T-helper 1 cell treated with Interleukin-12 subunit alpha and Interleukin-12 subunit beta and Interleukin-4 antibody, amounts not matched to agents 30 μg/mL and 1 μg/mL, for 36 hours (primary cell): ENCODE data around the gene CDK5RAP3.

ENCODE experiments used
- H3K27ac Mint-ChIP-seq: one replicate; pipeline ENCODE4 v1.8.0; 2021; ENCODE audit warnings: mild to moderate bottlenecking, mixed read lengths
- H3K27me3 Mint-ChIP-seq: one replicate; pipeline ENCODE4 v1.8.0; 2021; ENCODE audit warnings: low read depth, mixed read lengths
- H3K36me3 Mint-ChIP-seq: one replicate; pipeline ENCODE4 v1.8.0; 2021; ENCODE audit warnings: low read depth, mixed read lengths
- H3K4me1 Mint-ChIP-seq: one replicate; pipeline ENCODE4 v1.8.0; 2021; ENCODE audit warnings: low read depth, mixed read lengths
- H3K4me3 Mint-ChIP-seq: one replicate; pipeline ENCODE4 v1.8.0; 2021; ENCODE audit warnings: mild to moderate bottlenecking, moderate library complexity, mixed read lengths
- H3K9me3 Mint-ChIP-seq: one replicate; pipeline ENCODE4 v1.8.0; 2021; ENCODE audit warnings: mixed read lengths

The CDK5RAP3 gene

GRCh38 chr17:48025904-48026501 lies 55.1 kb downstream of the CDK5RAP3 start:
- Mint-ChIP-seq H3K4me1 (peaks cover 22% of the 10 kb centered on the region), H3K27me3 (peaks cover 33% of the 10 kb centered on the region), H3K36me3 (no peaks in the 10 kb centered on the region), H3K27ac (no peak overlapping the region), H3K4me3 (peak overlapping the region; percentile 83), H3K9me3 (no peaks in the 10 kb centered on the region)

GRCh38 chr17:48026502-48027321 lies 55.8 kb downstream of the CDK5RAP3 start:
- Mint-ChIP-seq H3K9me3 (no peaks in the 10 kb centered on the region), H3K4me1 (peaks cover 22% of the 10 kb centered on the region), H3K4me3 (no peak overlapping the region), H3K27me3 (peaks cover 35% of the 10 kb centered on the region), H3K36me3 (no peaks in the 10 kb centered on the region), H3K27ac (no peak overlapping the region)

DNA sequence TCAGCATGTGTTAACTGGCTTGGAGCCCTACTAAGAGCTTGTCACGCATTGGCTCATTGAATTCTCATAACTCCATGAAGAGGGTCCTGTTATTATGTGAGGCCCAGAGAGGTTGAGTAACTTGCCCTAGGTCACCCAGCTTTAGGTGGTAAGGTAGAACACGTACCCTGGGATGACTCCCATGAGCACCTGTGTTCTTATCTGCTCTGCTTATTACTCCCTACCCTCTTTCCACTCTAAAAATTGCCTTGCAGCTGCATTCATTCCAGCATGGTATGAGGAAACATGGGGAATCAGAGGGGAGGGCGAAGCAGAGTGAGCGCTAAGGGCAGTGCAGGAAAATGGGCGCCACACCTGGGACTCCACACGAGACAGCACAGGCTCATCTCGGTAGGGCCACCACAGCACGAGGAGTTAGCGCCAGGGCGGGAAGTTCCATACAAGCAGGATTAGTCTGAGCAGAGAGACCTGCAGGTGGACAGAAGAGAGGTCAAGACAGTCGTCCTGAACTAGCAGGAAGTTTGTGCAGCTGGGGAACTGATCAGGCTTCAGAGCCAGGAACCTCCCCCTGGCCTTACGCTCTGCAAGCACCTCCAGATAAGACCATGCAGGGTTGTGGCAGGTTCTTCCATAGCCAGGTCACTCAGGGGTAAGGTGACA lies 56.5 kb downstream of the CDK5RAP3 start:
- Mint-ChIP-seq H3K36me3 (no peaks in the 10 kb centered on the region), H3K27ac (no peak overlapping the region), H3K9me3 (no peaks in the 10 kb centered on the region), H3K27me3 (peaks cover 38% of the 10 kb centered on the region), H3K4me1 (peaks cover 22% of the 10 kb centered on the region), H3K4me3 (no peak overlapping the region)

DNA sequence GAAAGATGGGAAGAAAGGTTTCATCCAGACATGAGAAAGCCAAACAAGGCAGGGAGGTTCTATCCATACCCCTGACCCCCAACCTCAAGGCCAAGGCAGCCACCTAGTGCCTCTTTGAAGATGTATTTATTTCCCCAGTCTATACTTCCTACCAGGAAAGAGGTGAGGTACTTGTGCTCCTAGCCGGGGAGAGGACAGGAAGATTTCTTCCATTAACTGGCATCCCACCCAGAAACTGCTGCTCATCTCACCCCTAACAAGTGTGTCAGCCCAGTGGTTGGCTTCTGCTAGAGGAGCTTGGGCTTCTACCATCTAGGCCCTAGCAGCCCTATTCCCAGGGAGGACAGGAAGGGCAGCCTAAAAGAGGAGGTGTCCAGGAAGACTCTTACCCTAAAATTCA lies 57.8 kb downstream of the CDK5RAP3 start:
- Mint-ChIP-seq H3K4me3 (no peak overlapping the region), H3K27ac (no peak overlapping the region), H3K27me3 (peaks cover 46% of the 10 kb centered on the region), H3K36me3 (no peaks in the 10 kb centered on the region), H3K4me1 (peaks cover 17% of the 10 kb centered on the region), H3K9me3 (no peaks in the 10 kb centered on the region)

DNA sequence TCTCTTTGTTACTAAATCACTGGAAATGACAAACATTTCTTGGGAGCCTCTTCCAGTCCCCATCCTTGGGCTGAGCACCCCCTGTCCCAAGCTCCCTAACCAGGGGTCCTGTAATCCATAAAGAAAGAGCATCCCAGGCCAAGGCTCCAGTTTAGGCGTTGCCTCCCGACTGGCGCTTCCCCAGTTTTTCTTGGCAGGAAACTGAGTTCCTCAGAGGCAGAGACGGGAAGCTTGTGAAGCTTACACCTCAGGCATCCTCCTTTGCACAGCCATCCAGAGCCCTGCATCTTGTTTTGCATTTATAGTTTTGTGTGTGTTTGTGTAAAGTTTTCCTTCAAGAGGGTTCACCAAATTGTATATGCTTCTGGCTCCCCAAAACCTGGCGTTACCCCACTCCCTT lies 59.6 kb downstream of the CDK5RAP3 start:
- Mint-ChIP-seq H3K36me3 (no peaks in the 10 kb centered on the region), H3K4me3 (no peak overlapping the region), H3K9me3 (no peaks in the 10 kb centered on the region), H3K27me3 (peaks cover 49% of the 10 kb centered on the region), H3K4me1 (peaks cover 7% of the 10 kb centered on the region), H3K27ac (no peak overlapping the region)
